Stimulated activated CD8-positive, alpha-beta memory T cell treated with anti-CD3 and anti-CD28 coated beads, Interleukin-15, amount 100 ng/mL, for 4 hours (primary cell): ENCODE measurements around the gene WDR27.
"Not testable (repeated sequence)": the region's sequence is repeated elsewhere in the genome, so short reads cannot be mapped to it uniquely, and the experiment has no call there.

Source experiments
- DNase-seq, 2 donors: peaks; one replicate each; pipeline ENCODE4 v3.0.0-alpha.2; 2020; ENCODE audit warnings: low read depth in 2 of 2

The WDR27 gene

GRCh38 chr6:169441292-169441691, 260.5 kb downstream of the WDR27 start:
- DNase-seq: no peak

- no peak for DNase-seq
These were observed 262.1 kb downstream of the WDR27 start for GRCh38 chr6:169439710-169440109.

- not testable (repeated sequence) for DNase-seq
These were observed 267.3 kb downstream of the WDR27 start for GRCh38 chr6:169434554-169434953.

GRCh38 chr6:169429001-169429400, 272.8 kb downstream of the WDR27 start:
- no peak for DNase-seq

- no peak for DNase-seq
These were observed 273.3 kb downstream of the WDR27 start for GRCh38 chr6:169428532-169428931.

- DNase-seq: no peak
These were observed 274.0 kb downstream of the WDR27 start for GRCh38 chr6:169427856-169428255.

- DNase-seq: no peak
These were observed 275.2 kb downstream of the WDR27 start for GRCh38 chr6:169426611-169427010.

- DNase-seq: no peak
These were observed 276.0 kb downstream of the WDR27 start for GRCh38 chr6:169425628-169426370.

- DNase-seq: no peak
These were observed 277.0 kb downstream of the WDR27 start for GRCh38 chr6:169424821-169425240.

GRCh38 chr6:169424149-169424804, 277.6 kb downstream of the WDR27 start:
- DNase-seq: no peak

- no peak for DNase-seq
These were observed 280.1 kb downstream of the WDR27 start for GRCh38 chr6:169421586-169422264.

GRCh38 chr6:169420912-169421543, 280.8 kb downstream of the WDR27 start:
- no peak for DNase-seq

GRCh38 chr6:169417101-169417500, 284.7 kb downstream of the WDR27 start:
- DNase-seq: no peak

GRCh38 chr6:169416249-169416648, 285.6 kb downstream of the WDR27 start:
- no peak for DNase-seq

GRCh38 chr6:169415179-169415578, 286.6 kb downstream of the WDR27 start:
- no peak for DNase-seq

GRCh38 chr6:169411722-169412121, 290.1 kb downstream of the WDR27 start:
- no peak for DNase-seq

- DNase-seq: no peak
These were observed 290.5 kb downstream of the WDR27 start for GRCh38 chr6:169411296-169411695.

GRCh38 chr6:169409742-169410312, 292.0 kb downstream of the WDR27 start:
- DNase-seq: no peak

- no peak for DNase-seq
These were observed 294.5 kb downstream of the WDR27 start for GRCh38 chr6:169407325-169407724.
